ENCODE data around the gene CPA5. TPM values are rescaled to one million over a fixed set of nuclear protein-coding genes. Genes with fewer than 3 reads are reported as not detected.
A peak's percentile ranks its signal among the peaks of the same experiment; 100 is the strongest.

CPA5 gene
- total RNA-seq (not detected in 2 replicates), polyA plus RNA-seq (not detected in 2 replicates), polyA minus RNA-seq (not detected in 2 replicates), Bru-seq, nascent RNA (not detected), BruChase-seq, experiment 1, labeled RNA remaining after a 6-hour chase (percentile 4 among the genes with signal in this experiment), BruChase-seq, experiment 2, labeled RNA remaining after a 2-hour chase (not detected)
- polyA plus RNA-seq (2011; cell fraction: cytosol; rRNA removed), result not detected in 2 replicates
- polyA plus RNA-seq (2011; cell fraction: nucleus; rRNA removed), result not detected in 2 replicates
- not detected in 2 replicates for polyA plus RNA-seq (2012)
- polyA minus RNA-seq (2011; cell fraction: cytosol; rRNA and poly(A)+ RNA removed), result not detected
- not detected in 2 replicates for polyA minus RNA-seq (2011; cell fraction: nucleus; rRNA and poly(A)+ RNA removed)
- long read RNA-seq, result 0 reads

- TF ChIP-seq EZH2 (IDR thresholded peaks at IDR 0.05; ENCODE audit: borderline replicate concordance, low read depth, low read length, severe bottlenecking) (no peak), MYC (IDR thresholded peaks at IDR 0.05; ENCODE audit: low read depth, low read length) (no peak), MAX (IDR thresholded peaks at IDR 0.05; ENCODE audit: insufficient read depth, insufficient read length) (no peak), JUN (IDR thresholded peaks at IDR 0.05; ENCODE audit: borderline replicate concordance, insufficient read depth, insufficient read length, low read depth) (no peak), FOS (IDR thresholded peaks at IDR 0.05; ENCODE audit: borderline replicate concordance, insufficient read depth, low read length) (no peak), GATA2 (IDR thresholded peaks at IDR 0.05; ENCODE audit: insufficient read depth, insufficient read length, low read depth, low read length) (no peak), POLR2AphosphoS5 (IDR thresholded peaks at IDR 0.05; ENCODE audit: insufficient read depth, low read depth, low read length) (no peak), POLR2A (IDR thresholded peaks at IDR 0.05; ENCODE audit: low read depth, low read length) (no peak)
- TF ChIP-seq, protein P1, sequence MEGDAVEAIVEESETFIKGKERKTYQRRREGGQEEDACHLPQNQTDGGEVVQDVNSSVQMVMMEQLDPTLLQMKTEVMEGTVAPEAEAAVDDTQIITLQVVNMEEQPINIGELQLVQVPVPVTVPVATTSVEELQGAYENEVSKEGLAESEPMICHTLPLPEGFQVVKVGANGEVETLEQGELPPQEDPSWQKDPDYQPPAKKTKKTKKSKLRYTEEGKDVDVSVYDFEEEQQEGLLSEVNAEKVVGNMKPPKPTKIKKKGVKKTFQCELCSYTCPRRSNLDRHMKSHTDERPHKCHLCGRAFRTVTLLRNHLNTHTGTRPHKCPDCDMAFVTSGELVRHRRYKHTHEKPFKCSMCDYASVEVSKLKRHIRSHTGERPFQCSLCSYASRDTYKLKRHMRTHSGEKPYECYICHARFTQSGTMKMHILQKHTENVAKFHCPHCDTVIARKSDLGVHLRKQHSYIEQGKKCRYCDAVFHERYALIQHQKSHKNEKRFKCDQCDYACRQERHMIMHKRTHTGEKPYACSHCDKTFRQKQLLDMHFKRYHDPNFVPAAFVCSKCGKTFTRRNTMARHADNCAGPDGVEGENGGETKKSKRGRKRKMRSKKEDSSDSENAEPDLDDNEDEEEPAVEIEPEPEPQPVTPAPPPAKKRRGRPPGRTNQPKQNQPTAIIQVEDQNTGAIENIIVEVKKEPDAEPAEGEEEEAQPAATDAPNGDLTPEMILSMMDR (IDR thresholded peaks at IDR 0.05; ENCODE audit: extremely low read depth in 1 of 2, insufficient read depth in 1 of 2, low read depth in 1 of 2, low read length in 2 of 2), result no peak
- Histone ChIP-seq H2AFZ (ENCODE audit: low read depth, low read length) (no peak within 1 kb of the TSS), H3K9ac (replicated peaks; ENCODE audit: extremely low read depth, insufficient read depth, low read length) (no peak within 1 kb of the TSS), H3K36me3 (ENCODE audit: control insufficient read depth in 2 of 2, extremely low read depth in 1 of 2, insufficient read depth in 2 of 2, low read length in 2 of 2) (no peaks in the 10 kb centered on the region), H3K4me1 (ENCODE audit: control insufficient read depth, extremely low read depth, insufficient read depth, low read length) (no peaks in the 10 kb centered on the region), H3K79me2 (ENCODE audit: control insufficient read depth, insufficient read depth, low read length) (no peaks in the 10 kb centered on the region), H3K27ac (ENCODE audit: insufficient read depth, low read depth, low read length) (no peak within 1 kb of the TSS), H3K9me3 (replicated peaks; ENCODE audit: control insufficient read depth, insufficient read depth, low read length) (no peaks in the 10 kb centered on the region), H3K4me3 (replicated peaks in 1 of 3; ENCODE audit: insufficient read depth in 1 of 3, low read depth in 1 of 3, low read length in 3 of 3) (no peak within 1 kb of the TSS), H3K9me1 (replicated peaks; ENCODE audit: control insufficient read depth, extremely low read depth, insufficient read depth, low read length) (no peaks in the 10 kb centered on the region), H3K4me2 (ENCODE audit: insufficient read depth, low read length) (no peak within 1 kb of the TSS), H4K20me1 (replicated peaks; ENCODE audit: control insufficient read depth, extremely low read depth, insufficient read depth, low read length) (no peaks in the 10 kb centered on the region), H3K27me3 (ENCODE audit: control insufficient read depth in 2 of 2, insufficient read depth in 2 of 2, low read length in 2 of 2) (peaks cover 0 to 5% of the 10 kb centered on the region in 2 experiments)
- POLR2A ChIA-PET, result no interaction called here
- DNase-seq (ENCODE audit: low read depth, low spot score) (no peak), FAIRE-seq (no peak)
- intact Hi-C loops (cut with micrococcal nuclease) (no loop called here), dilution Hi-C loops (cut with MboI; ENCODE audit: extremely low pct_ligation_motif_present, low sequenced_read_pairs) (no loop called here)
- no TSS peak for BruUV-seq (replicated peaks)
- CTCF ChIA-PET, result interaction anchor here (1.6 kb wide), 1 partner anchor 14 kb away, joined by 4 read pairs; no protein-coding TSS in a partner anchor
These were observed at the start of gene CPA5 for GRCh38 chr7:130344271-130344866. Gene CPA5, plus strand, starts transcription at chr7:130344816. Its CDS starts 1,670 bp downstream, at chr7:130346486.
